Measurements from ENCODE around the gene PDIA6.

The PDIA6 gene

GRCh38 chr2:10812362-10813162, at the start of gene PDIA6:
Gene PDIA6 (minus strand): TSS chr2:10812785. CDS start chr2:10812696, 89 bp downstream.
- no peak for TF ChIP-seq CTCF (IDR thresholded peaks at IDR 0.05; ENCODE audit: low read depth, low read length)
- peak; percentile 97 to 98 for DNase-seq (ENCODE audit: low read depth in 2 of 2)
- peak within 1 kb of the TSS; percentile 79 to 80 for H3K4me3 ChIP-seq (replicated peaks in 1 of 2; ENCODE audit: low read depth in 2 of 2, low read length in 2 of 2)

GRCh38 chr2:10862330-10862729, 49.7 kb upstream of the PDIA6 start:
- no peak for DNase-seq (ENCODE audit: low read depth in 2 of 2)
- TF ChIP-seq CTCF (IDR thresholded peaks at IDR 0.05; ENCODE audit: low read depth, low read length) = no peak
- H3K4me3 ChIP-seq (replicated peaks in 1 of 2; ENCODE audit: low read depth in 2 of 2, low read length in 2 of 2) = no peak overlapping the region

- DNase-seq (ENCODE audit: low read depth in 2 of 2) = no peak
- no peak for TF ChIP-seq CTCF (IDR thresholded peaks at IDR 0.05; ENCODE audit: low read depth, low read length)
- no peak overlapping the region for H3K4me3 ChIP-seq (replicated peaks in 1 of 2; ENCODE audit: low read depth in 2 of 2, low read length in 2 of 2)
Measured at GRCh38 chr2:10861765-10862164, 49.2 kb upstream of the PDIA6 start.

- no peak overlapping the region for H3K4me3 ChIP-seq (replicated peaks in 1 of 2; ENCODE audit: low read depth in 2 of 2, low read length in 2 of 2)
- TF ChIP-seq CTCF (IDR thresholded peaks at IDR 0.05; ENCODE audit: low read depth, low read length) = no peak
- DNase-seq (ENCODE audit: low read depth in 2 of 2) = no peak
Measured at GRCh38 chr2:10860814-10861325, 48.3 kb upstream of the PDIA6 start.

- H3K4me3 ChIP-seq (replicated peaks in 1 of 2; ENCODE audit: low read depth in 2 of 2, low read length in 2 of 2) = no peak overlapping the region
- DNase-seq (ENCODE audit: low read depth in 2 of 2) = no peak
- TF ChIP-seq CTCF (IDR thresholded peaks at IDR 0.05; ENCODE audit: low read depth, low read length) = no peak
Measured at GRCh38 chr2:10860081-10860813, 47.7 kb upstream of the PDIA6 start.

- H3K4me3 ChIP-seq (replicated peaks in 1 of 2; ENCODE audit: low read depth in 2 of 2, low read length in 2 of 2) = no peak overlapping the region
- no peak for DNase-seq (ENCODE audit: low read depth in 2 of 2)
- no peak for TF ChIP-seq CTCF (IDR thresholded peaks at IDR 0.05; ENCODE audit: low read depth, low read length)
Measured at GRCh38 chr2:10859278-10859677, 46.7 kb upstream of the PDIA6 start.

Measured in cardiac fibroblast (primary cell).